GM12878 (cell line): ENCODE measurements around the gene CTSS. TPM values are rescaled to one million over a fixed set of nuclear protein-coding genes. Genes with fewer than 3 reads are reported as not detected.
"Not testable (repeated sequence)": the region's sequence is repeated elsewhere in the genome, so short reads cannot be mapped to it uniquely, and the experiment has no call there.

Experiments
- ATAC-seq: fragments of 200-7000 bp; cut with Tn5 transposase; 3 replicates; pipeline ENCODE4 v1.9.1; 2020; ENCODE audit warnings: mild to moderate bottlenecking, moderate library complexity
- BruUV-seq: library from RNA; stranded (reverse); fragments of 400-500 nt; replicated peaks from 2 replicates; lab custom pipeline; 2021; lab: Mats Ljungman, UMichigan
- CTCF ChIA-PET: fragments of 300-600 bp; sonication (Branson Sonifier 250); formaldehyde crosslinking; extraction: SDS; loops from one replicate; lab custom pipeline; 2021; ENCODE audit warnings: inconsistent platforms; lab: Yijun Ruan, JAX
- POLR2A ChIA-PET: fragments of 350-600 bp; formaldehyde crosslinking; extraction: SDS; loops from one replicate; lab custom pipeline; 2021; ENCODE audit warnings: inconsistent platforms; lab: Charles Lee
- RAD21 ChIA-PET: fragments of 300-600 bp; sonication (Branson Sonifier 250); formaldehyde crosslinking; loops from one replicate; lab custom pipeline; 2023; ENCODE audit warnings: antibody characterized with exemption; ENCODE audit not compliant: unreplicated experiment; lab: Charles Lee
- SMC1A ChIA-PET: fragments of 300-600 bp; sonication (Branson Sonifier 250); formaldehyde crosslinking; loops from one replicate; lab custom pipeline; 2023; ENCODE audit not compliant: unreplicated experiment, uncharacterized antibody; lab: Charles Lee
- DNase-seq: peaks from one replicate; pipeline ENCODE4 v3.0.0-alpha.2; 2011; ENCODE audit warnings: low read depth, low spot score
- FAIRE-seq: peaks from 3 replicates; lab custom pipeline; 2011; peaks lifted over from hg19 to GRCh38; lab: Jason Lieb, UNC
- H2AFZ ChIP-seq: 2 replicates; pipeline ENCODE4 v1.6.0; 2011; ENCODE audit warnings: low read depth, low read length, control low read depth; ENCODE audit not compliant: control insufficient read depth
- H3K27ac ChIP-seq: 2 replicates; pipeline ENCODE4 v1.5.1; 2011; ENCODE audit warnings: control low read depth; ENCODE audit not compliant: control insufficient read depth, insufficient read depth
- H3K27me3 ChIP-seq, 2 experiments: replicated peaks in 1 of 2; 2 replicates each; pipeline versions ENCODE4 v1.6.0 to v1.6.1; 2011; ENCODE audit warnings: low read length in 1 of 2; ENCODE audit not compliant: control insufficient read depth in 2 of 2, insufficient read depth in 2 of 2
- H3K36me3 ChIP-seq, 2 experiments: 2 replicates each; pipeline ENCODE4 v1.5.1; 2011; ENCODE audit warnings: low read length in 1 of 2; ENCODE audit not compliant: control insufficient read depth in 2 of 2, insufficient read depth in 2 of 2
- H3K4me1 ChIP-seq: 2 replicates; pipeline ENCODE4 v1.6.1; 2011; ENCODE audit warnings: mild to moderate bottlenecking, low read length, moderate library complexity, mixed read lengths; ENCODE audit not compliant: control insufficient read depth, insufficient read depth
- H3K4me2 ChIP-seq: 2 replicates; pipeline ENCODE4 v1.6.0; 2011; ENCODE audit warnings: control low read depth; ENCODE audit not compliant: control insufficient read depth, insufficient read depth
- H3K4me3 ChIP-seq: fragments of 200-600 bp; sonication (generic); 2 replicates; pipeline ENCODE4 v1.5.1; 2016
- H3K79me2 ChIP-seq: 2 replicates; pipeline ENCODE4 v1.6.0; 2011; ENCODE audit warnings: low read length; ENCODE audit not compliant: control insufficient read depth, insufficient read depth
- H3K9ac ChIP-seq: 2 replicates; pipeline ENCODE4 v1.8.0; 2011; ENCODE audit warnings: low read length, control low read depth, mixed read lengths; ENCODE audit not compliant: control insufficient read depth, insufficient read depth
- H3K9me3 ChIP-seq: replicated peaks from 3 replicates; pipeline ENCODE4 v1.5.1; 2011; ENCODE audit warnings: mild to moderate bottlenecking, low read length; ENCODE audit not compliant: control insufficient read depth, insufficient read depth
- H4K20me1 ChIP-seq: 2 replicates; pipeline ENCODE4 v1.6.0; 2011; ENCODE audit not compliant: control insufficient read depth, insufficient read depth
- YY1 ChIP-seq: IDR thresholded peaks from 2 replicates; pipeline ENCODE4 v1.6.1; 2011; ENCODE audit warnings: low read depth, mild to moderate bottlenecking, low read length
- WGBS: methylation state at CpG from one replicate; pipeline ENCODE4 v1.1.6; 2016; ENCODE audit warnings: low lambda C conversion rate; ENCODE audit not compliant: insufficient replicate concordance, insufficient coverage; ENCODE audit errors: missing lambda C conversion rate; 5-methylcytosine and 5-hydroxymethylcytosine counted together
- in situ Hi-C: fragments of 300-500 bp; cut with MboI; formaldehyde crosslinking; loops from 9 replicates; pipeline ENCODE4 v1.14.3; 2018; ENCODE audit warnings: mixed read lengths
- intact Hi-C: fragments of 100-400 bp; cut with micrococcal nuclease; formaldehyde crosslinking; loops from one replicate; pipeline ENCODE4 v1.14.2; 2022; ENCODE audit not compliant: unreplicated experiment
- polyA plus RNA-seq, 11 experiments: library from polyadenylated mRNA; depleted of rRNA in 4 of 11; unstranded in 6 of 11; stranded (reverse) in 5 of 11; fragments of >200 nt; fragmentation: Nextera tagmentation in 4 of 11; fragmentation: Illumina TruSeq in 1 of 11; extraction: Ambion mirVana in 4 of 11; extraction: Trizol in 1 of 11; gene quantifications; 1 replicate in 1 of 11; 2 replicates in 10 of 11; pipeline versions ENCODE4 v1.2.1 to v1.2.3, GENCODE V29; 2011 to 2016; ENCODE audit warnings: inconsistent platforms in 2 of 11, missing spikeins in 2 of 11, low read depth in 1 of 11
- total RNA-seq, 4 experiments: library from RNA; depleted of rRNA in 3 of 4; stranded (reverse); fragments of >200 nt in 3 of 4; fragmentation: Illumina TruSeq in 1 of 4; extraction: Trizol in 1 of 4; gene quantifications; 2 replicates each; pipeline versions ENCODE4 v1.2.1 to v1.2.3, GENCODE V29; 2013 to 2021

Gene CTSS
- total and polyA plus RNA-seq, 10 of the 15 experiments (the other 5 are each of a cell fraction or from before 2014, with no cell fraction given), result 32.8 to 174 (median 60.9) TPM

DNA sequence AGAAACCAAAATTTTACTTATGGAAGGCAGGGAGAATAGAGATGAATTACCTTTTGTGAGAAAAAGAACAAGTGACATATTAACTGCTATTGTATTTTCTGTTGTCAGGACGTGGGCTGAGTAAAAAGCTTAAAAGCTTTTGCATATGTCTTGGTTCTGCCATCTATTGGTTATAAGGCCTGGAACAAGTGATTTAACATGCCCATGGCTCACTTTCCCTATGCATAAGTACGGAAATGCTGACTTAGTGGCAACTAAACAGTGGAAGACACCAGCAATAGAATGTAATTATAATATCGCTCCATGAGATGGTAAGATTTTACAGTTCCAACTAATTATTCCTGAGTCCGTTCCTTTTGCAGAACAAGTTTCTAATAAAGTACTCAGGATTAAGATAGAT lies 6.7 kb upstream of the CTSS start:
- CTCF ChIA-PET, result no interaction called here
- POLR2A ChIA-PET, result no interaction called here
- intact Hi-C loops, result no loop called here

DNA sequence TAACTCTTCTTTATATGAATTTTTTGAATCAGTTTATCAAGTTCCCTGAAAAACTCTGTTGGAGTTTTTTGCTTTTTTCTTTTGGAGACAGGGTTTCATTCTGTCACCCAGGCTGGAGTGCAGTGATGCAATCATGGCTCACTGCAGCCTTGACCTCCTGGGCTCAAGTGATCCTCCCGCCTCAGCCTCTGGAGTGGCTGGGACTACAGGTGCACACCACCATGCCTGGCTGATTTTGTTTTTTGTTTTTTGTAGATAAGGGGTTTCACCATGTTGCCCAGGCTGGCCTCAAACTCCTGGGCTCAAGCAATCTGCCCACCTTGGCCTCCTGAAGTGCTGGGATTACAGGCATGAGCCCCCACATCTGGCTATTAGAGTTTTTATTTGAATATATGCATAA lies 2.1 kb upstream of the CTSS start:
- ChIA-PET SMC1A (interaction anchor here (0.9 to 2.3 kb wide), 5 partner anchors 11 to 205 kb away, joined by 3 to 5 read pairs (median 3); partner anchors contain the start of gene GOLPH3L), CTCF (interaction anchor here (0.5 to 2.9 kb wide), 3 partner anchors 56 to 207 kb away, joined by 3 to 13 read pairs (median 3); no protein-coding TSS in a partner anchor), RAD21 (interaction anchor here (1.7 kb wide), 1 partner anchor 138 kb away, joined by 5 read pairs; the partner anchor contains the start of gene ENSA)
- H4K20me1 ChIP-seq, H3K27ac ChIP-seq, H2AFZ ChIP-seq, ATAC-seq, in situ Hi-C loops, H3K36me3 ChIP-seq, BruUV-seq, H3K9ac ChIP-seq, H3K27me3 ChIP-seq, H3K9me3 ChIP-seq, H3K4me2 ChIP-seq, POLR2A ChIA-PET, FAIRE-seq, DNase-seq, H3K4me3 ChIP-seq: not testable (repeated sequence)
- WGBS, result 73% methylated on average over 1 of the region's 1 CpG
- H3K79me2 ChIP-seq, result peaks cover 17% of the 10 kb centered on the region
- intact Hi-C loops, result loop anchor here (10.0 kb wide), 3 partner anchors 107 to 207 kb away; partner anchors contain the start of genes ARNT, CERS2 and ENSA
- peaks cover 16% of the 10 kb centered on the region for H3K4me1 ChIP-seq

More for the DNA sequence above, 6.7 kb upstream of the CTSS start:
- Histone ChIP-seq H3K4me1 (peaks cover 13% of the 10 kb centered on the region), H3K27me3 (no peaks in the 10 kb centered on the region), H3K4me3 (no peak overlapping the region), H3K9ac (no peak overlapping the region), H4K20me1 (no peaks in the 10 kb centered on the region), H3K27ac (no peak overlapping the region), H3K36me3 (no peaks in the 10 kb centered on the region), H3K9me3 (no peaks in the 10 kb centered on the region), H3K79me2 (no peaks in the 10 kb centered on the region), H2AFZ (no peak overlapping the region), H3K4me2 (no peak overlapping the region)
- ChIA-PET RAD21 (no interaction called here), SMC1A (no interaction called here)
- 69% methylated on average over 4 of the region's 4 CpGs for WGBS
- DNase-seq, result no peak
- FAIRE-seq, result no peak
- TF ChIP-seq YY1, result no peak
- no peak for ATAC-seq
- BruUV-seq, result no TSS peak
- in situ Hi-C loops, result no loop called here
